Activated T-helper 9 cell treated with anti-CD3 and anti-CD28 coated beads, Interleukin-2, amount 50 U/mL, for 16 hours (primary cell): ENCODE measurements around the gene RND3.

Experiments
- DNase-seq: peaks from one replicate; pipeline ENCODE4 v3.0.0-alpha.2; 2020; ENCODE audit warnings: low read depth

Gene RND3

DNA sequence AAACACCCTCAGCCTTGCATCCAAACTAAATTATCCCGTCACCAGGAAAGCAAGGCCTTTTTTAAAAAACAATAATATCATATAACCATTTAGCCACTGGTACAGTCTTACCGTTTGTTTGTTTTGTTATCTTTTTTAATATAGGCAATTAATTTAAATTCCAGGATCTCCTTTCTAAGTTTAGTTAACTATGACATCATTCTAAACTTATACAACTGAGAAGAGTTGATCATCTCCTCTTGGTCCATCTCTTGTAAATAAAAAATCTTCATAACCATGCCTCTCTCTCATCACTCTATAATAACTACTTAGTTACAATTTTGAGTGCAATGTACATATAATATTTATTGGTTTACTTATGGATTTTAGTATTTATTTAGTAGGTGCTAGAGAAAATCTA lies 46.2 kb downstream of the RND3 start:
- DNase-seq: no peak

DNA sequence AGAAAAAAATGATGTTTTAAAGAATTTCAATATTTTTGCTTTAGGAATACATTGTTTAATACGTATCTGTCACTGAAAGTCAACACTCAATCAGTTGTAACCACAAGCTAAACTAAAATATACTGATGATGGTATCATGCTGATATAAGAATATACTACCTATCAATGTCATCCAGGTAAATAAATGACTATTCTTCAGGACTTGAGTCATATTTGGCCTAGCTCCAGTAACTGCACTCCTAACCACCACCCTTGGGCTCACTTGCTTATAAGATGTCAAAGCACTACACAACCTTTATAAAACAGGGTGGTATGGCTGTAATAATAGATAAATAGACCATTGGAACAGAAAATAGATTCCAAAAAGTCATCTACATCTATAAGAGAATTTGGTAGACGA lies 48.8 kb downstream of the RND3 start:
- DNase-seq: no peak

DNA sequence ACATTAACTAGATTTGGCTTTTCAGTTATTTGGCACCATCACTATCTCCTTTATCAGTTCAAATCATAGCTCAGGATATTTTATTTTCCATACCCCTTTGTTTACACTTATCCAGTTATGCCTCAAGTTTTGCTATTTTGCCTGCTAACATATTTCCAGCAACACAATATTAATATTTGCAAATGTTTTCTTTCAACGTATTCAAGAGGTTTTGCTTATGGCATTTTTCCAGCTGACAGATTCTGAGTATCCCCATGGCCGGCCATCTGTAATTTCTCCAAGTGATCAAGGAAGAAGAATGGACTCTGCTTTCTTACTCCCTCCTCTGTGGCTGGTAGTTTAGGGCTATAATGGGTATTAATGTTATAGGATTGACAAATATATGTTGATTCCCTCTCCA lies 49.4 kb downstream of the RND3 start:
- no peak for DNase-seq

DNA sequence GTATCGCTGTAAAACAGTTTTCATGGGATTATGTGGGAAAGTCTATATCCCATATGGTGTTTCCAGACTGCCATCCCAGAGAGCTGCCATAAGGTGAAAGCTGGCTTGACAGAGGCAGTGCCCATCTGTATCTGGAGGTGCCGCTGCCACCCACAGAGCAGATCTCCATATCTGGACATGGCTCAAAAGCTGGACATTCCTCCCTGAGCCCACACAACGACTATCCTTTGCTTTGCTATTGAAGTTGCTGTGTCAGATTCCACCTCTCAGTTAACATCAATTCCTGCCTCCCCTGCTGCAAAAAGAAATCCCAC lies 55.2 kb downstream of the RND3 start:
- DNase-seq: no peak

DNA sequence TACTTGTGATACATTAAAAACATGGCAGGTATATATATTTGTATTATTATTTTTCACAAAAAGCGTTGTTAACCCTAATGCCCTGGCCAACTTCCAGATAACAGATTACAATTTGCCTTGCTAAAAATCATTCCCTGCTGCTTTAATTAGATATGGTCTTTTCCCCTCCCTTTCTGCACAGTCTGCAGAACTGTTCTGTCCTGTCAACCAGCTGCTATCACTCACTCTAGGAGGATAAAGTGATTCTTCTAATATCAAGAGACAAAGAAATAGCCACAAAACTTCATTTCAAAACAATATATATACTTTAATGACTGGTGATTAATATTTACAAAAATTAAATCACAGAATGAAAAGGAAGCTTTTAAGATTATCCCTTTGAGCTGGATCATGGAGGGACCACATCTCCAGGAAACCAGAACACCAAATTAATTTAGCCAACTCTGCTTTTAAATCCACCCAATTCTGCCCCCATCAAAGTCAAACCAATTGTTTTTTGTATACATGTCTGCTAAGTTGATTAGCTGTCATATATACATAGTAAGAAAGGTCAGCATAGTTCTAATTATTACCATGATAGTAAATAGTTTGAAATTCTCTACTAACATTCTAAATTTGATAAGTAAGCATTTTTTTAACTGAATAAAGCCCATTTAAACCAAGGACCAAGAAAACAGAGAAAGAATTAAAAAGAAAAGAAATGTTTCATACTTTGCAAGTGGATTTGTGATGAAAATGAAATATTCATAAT lies 55.7 kb downstream of the RND3 start:
- no peak for DNase-seq

DNA sequence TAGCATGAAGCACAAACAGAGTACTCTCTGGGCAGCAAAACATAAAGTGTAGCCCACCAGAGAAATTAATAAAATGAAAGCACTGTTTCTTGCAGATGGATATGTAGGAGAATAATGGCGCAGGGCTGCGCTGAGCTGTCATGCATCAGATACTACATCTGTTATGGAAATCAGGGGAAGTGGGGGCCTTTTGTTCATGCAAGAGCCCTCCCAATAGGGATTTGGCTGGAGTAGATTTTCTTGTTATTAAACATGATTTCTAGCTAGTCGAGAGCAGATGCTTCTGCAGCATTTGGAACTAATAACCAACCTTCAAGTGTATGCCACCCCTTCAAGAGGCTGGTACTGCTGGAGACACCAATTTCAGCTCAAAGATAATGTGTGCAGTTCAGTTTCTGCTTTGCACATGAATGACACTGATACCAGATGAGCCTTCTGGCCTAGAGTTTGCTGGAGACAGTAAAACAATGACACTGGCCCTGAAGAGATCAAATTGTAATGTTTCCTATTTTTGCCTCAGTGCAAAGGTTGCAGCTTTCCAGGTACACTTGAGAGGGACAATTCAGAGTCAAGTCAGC lies 58.0 kb downstream of the RND3 start:
- DNase-seq: no peak

DNA sequence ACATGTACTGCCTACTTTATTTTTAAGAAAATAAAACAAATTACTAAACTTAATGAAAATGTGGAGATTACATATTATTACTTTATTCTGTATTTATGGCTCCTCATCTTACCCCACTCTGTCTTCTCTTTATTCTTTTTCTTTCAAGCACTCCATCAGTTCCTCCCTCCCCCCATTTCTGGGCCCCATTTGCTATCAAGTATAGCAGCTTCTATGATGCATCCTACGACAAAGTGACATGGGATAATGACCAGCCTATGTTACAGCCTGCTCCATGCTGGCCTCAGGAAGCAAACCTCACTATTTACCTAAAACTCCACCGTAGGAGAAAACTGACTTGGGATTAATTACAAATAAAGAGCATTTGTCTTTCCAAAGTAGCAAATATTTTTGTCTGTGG lies 58.8 kb downstream of the RND3 start:
- no peak for DNase-seq

DNA sequence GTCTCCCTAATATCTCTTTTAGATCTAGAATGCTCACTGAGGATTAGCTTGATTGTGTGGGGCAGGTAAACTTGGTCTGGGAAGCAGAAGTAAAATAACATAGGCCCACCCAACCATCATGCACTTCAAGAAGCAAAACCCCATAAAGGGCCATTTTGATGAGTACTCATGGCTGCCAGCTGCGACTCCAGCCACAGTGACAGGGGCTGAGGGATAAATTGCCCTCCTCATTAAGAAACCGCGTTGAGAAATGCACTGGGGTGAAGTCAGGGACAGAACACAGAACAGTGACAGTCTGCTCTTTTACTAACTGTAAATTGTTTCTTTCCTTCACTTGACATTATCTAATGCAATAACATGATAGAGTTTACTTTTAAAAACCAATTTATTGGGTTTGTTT lies 60.2 kb downstream of the RND3 start:
- no peak for DNase-seq

DNA sequence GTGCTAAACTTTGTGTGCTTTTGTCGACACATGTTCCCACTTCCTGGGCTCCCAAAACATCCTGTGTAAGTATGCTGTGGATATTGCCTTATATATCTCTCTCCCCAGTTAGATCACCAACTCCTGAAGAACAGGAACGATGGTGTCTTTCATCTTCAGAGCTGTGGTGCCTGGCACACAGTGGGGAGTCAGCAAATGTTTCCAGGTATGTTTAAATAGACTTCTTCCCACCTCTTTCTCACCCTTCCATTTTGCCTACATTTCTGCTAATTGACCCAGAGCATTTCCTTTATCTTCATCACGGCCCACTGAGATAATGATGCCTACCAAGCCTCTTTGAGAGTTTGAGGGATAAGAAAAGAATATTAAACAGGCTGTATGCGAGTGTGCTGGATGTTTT lies 60.7 kb downstream of the RND3 start:
- no peak for DNase-seq

DNA sequence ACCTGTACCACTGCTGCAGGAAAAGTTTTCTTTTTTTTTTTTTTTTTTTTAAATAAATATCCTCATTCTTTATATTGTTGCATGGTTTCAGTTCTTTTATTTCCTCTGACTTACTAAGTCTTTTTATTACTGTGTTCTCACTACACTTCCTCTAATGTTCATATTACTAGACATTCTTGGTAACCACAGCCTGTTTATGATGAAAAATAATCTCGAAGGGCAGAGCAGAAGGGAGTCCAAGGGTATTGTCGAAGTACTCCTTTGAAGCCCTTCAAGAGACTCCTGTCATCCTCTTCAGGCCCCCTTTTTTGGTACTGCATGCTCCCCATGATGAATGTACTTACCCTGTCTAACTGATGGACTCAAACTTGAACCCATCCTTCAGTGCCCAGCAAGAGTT lies 61.2 kb downstream of the RND3 start:
- no peak for DNase-seq

DNA sequence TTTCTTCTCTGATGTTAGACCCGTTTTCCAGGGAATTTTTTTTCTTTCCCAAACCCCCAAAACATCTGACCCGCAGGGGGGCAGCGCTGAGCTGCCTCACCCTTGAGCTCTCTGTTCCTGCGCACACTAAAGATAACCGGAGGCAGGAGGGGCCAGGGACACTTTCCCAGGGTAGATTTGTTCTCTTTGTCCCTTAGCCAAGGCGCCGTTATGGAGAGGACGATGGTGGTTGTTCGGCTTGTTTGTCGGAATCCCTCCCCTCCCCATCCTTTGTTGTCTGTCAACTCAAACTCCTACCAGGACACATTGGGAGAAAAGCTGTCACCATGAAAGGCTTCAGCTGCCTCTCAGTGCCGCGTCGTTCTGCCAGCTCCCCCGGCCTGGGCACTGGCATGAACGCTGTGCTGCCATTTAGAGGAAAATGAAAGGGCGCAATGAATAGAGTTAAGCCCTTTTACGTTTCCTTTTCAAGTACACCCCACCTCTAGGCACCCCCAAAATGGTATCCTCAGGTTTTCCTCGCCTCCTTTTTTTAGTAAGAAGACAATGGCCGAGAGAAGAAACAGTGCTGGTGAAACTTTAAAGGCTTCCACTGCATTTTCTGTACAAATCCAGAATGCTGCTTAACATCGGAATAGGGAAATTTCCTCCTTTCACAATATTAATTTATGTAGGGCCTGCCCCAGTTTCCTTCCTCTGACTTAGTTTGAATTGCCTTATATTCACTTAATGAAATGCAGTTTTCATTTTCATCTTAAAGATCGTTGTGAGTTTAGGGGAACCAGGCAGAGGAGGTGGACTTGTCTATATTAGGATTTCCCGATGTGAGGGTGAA lies 62.1 kb downstream of the RND3 start:
- no peak for DNase-seq

DNA sequence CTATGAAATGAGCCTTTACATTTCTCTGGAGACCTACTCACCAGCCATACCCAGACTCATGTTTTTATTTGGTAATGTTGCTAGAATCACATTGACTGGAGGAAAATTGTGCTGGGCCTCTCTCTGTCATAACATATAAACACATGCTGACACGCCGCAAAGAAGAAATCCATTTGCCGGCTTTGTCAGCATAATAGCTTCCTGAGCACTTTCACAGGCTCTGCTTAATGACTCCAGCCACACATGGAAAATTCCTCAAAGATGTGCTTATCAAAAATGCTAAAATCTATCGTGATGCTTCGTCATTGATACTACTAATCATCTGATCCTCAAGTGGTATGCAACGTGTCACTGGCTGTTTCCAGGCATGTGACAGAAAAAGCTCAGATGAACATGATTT lies 63.1 kb downstream of the RND3 start:
- no peak for DNase-seq

DNA sequence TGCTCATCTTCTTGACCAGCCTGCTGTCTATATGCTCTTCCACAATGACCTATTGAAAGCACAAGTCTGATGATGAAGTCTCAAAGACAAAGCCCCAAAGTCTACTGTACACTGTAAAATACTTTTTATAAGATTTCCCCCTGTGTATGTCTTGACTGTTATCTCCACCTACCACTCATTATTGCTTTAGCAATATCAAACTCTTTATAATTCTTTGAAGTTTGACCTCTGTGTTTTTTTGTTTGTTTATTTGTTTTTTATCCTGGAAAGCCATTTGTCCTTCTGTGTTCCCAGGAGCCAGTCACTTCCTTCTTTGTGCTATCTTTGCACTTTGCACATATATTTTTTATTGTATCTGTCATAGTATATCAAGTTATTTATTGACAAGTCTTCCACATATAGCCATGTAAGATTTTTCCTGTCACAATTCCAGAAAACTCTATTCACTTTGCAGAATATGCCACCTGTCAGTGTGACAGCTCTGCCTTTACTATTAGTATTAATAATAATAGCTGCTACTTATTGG lies 66.3 kb downstream of the RND3 start:
- no peak for DNase-seq

DNA sequence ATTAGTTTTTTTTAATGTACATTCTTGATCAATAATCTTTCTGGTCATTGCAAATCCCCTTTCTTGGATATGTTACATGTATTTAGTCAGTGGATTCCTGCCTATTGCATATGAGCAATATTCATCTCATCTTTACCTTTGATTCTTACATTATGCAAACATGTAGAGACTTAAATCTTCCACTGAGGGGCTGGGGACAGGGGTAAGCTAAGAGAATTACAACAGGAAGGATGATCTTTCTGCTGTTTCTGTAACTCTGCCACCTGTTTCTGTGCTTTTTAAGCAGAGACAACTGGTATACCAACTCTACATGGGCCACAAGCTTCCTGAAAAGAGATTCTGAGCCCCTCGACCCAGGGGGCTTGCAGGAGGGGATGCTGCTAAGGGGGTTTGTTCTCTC lies 68.6 kb downstream of the RND3 start:
- no peak for DNase-seq
